ENCODE measurements around the gene APRT. TPM values are rescaled to one million over a fixed set of nuclear protein-coding genes. Genes with fewer than 3 reads are reported as not detected.

The APRT gene
- total and polyA plus RNA-seq, 10 of the 15 experiments (the other 5 are each of a cell fraction or from before 2014, with no cell fraction given) = 30.6 to 495 (median 166) TPM

GRCh38 chr16:88783391-88784073 is 28.2 kb downstream of the APRT start:
- ATAC-seq (peak; percentile 9), FAIRE-seq (no peak), DNase-seq (ENCODE audit: low read depth, low spot score) (no peak)
- H3K4me3 ChIP-seq = peak overlapping the region; percentile 80
- H3K79me2 ChIP-seq (ENCODE audit: control insufficient read depth, insufficient read depth, low read length) = peaks cover 68% of the 10 kb centered on the region
- H2AFZ ChIP-seq (ENCODE audit: control insufficient read depth, low read depth, low read length) = no peak overlapping the region; the same call in 1 of the 2 replicates
- RAD21 ChIA-PET (ENCODE audit: unreplicated experiment) = interaction anchor here (1.2 to 6.7 kb wide), 6 partner anchors 9 to 102 kb away, joined by 3 to 50 read pairs (median 6); partner anchors contain the start of gene APRT
- SMC1A ChIA-PET (ENCODE audit: uncharacterized antibody, unreplicated experiment) = interaction anchor here (1.0 to 2.1 kb wide), 8 partner anchors 13 to 422 kb away, joined by 3 to 7 read pairs (median 4); no protein-coding TSS in a partner anchor
- H3K27me3 ChIP-seq (replicated peaks in 1 of 2; ENCODE audit: control insufficient read depth in 2 of 2, insufficient read depth in 2 of 2, low read length in 1 of 2) = no peaks in the 10 kb centered on the region
- H3K4me2 ChIP-seq (ENCODE audit: control insufficient read depth, insufficient read depth) = peak overlapping the region; percentile 99
- POLR2A ChIA-PET = interaction anchor here (0.7 to 4.0 kb wide), 7 partner anchors 10 to 195 kb away, joined by 3 to 30 read pairs (median 3); partner anchors contain the start of gene APRT
- BruUV-seq (replicated peaks) = no TSS peak
- CTCF ChIA-PET = interaction anchor here (0.6 to 2.5 kb wide), 8 partner anchors 11 to 721 kb away, joined by 3 to 24 read pairs (median 3); partner anchors contain the start of gene APRT
- 1% methylated on average over 27 of the region's 27 CpGs for WGBS (ENCODE audit: insufficient coverage, insufficient replicate concordance, low lambda C conversion rate, missing lambda C conversion rate)
- peak overlapping the region; percentile 90 for H3K9ac ChIP-seq (ENCODE audit: control insufficient read depth, insufficient read depth, low read length)
- H3K9me3 ChIP-seq (replicated peaks; ENCODE audit: control insufficient read depth, insufficient read depth, low read length) = no peaks in the 10 kb centered on the region
- H3K4me1 ChIP-seq (ENCODE audit: control insufficient read depth, insufficient read depth, low read length) = peaks cover 28% of the 10 kb centered on the region
- H3K27ac ChIP-seq (ENCODE audit: control insufficient read depth, insufficient read depth) = peak overlapping the region; percentile 75
- H4K20me1 ChIP-seq (ENCODE audit: control insufficient read depth, insufficient read depth) = no peaks in the 10 kb centered on the region; the same call in 1 of the 2 replicates
- intact Hi-C loops (cut with micrococcal nuclease; ENCODE audit: unreplicated experiment) = loop anchor here (2.0 kb wide), 3 partner anchors 19 to 47 kb away; partner anchors contain the start of gene CDT1
- no peaks in the 10 kb centered on the region for H3K36me3 ChIP-seq (ENCODE audit: control insufficient read depth in 2 of 2, insufficient read depth in 2 of 2, low read length in 1 of 2)
- in situ Hi-C loops (cut with MboI) = loop anchor here (10.0 kb wide), 1 partner anchor 329 kb away; the partner anchor contains the start of gene ZFPM1
- TF ChIP-seq RUNX3 (IDR thresholded peaks at IDR 0.05; ENCODE audit: low read length) (peak; percentile 6; the same call in 1 of the 2 replicates), BACH1 (IDR thresholded peaks at IDR 0.05; ENCODE audit: borderline replicate concordance) (no peak), RAD51 (IDR thresholded peaks at IDR 0.05) (no peak), IKZF1 (conservative IDR thresholded peaks at IDR 0.05) (no peak; the same call in 1 of the 2 replicates), CUX1 (IDR thresholded peaks at IDR 0.05; ENCODE audit: insufficient replicate concordance, low read depth, low read length) (no peak), CHD2 (IDR thresholded peaks at IDR 0.05; ENCODE audit: borderline replicate concordance, low read depth, low read length) (no peak), ETV6 (conservative IDR thresholded peaks at IDR 0.05 in 1 of 2, IDR thresholded peaks at IDR 0.05 in 1 of 2; ENCODE audit: borderline replicate concordance in 1 of 2, low read depth in 1 of 2) (no peak), ASH2L (IDR thresholded peaks at IDR 0.05; ENCODE audit: borderline replicate concordance, low read depth) (no peak), SPI1 (IDR thresholded peaks at IDR 0.05; ENCODE audit: borderline replicate concordance, insufficient read depth, low read depth, low read length) (peak; percentile 16; the same call in 1 of the 2 replicates), CREM (IDR thresholded peaks at IDR 0.05; ENCODE audit: low read depth) (no peak), SUPT20H (IDR thresholded peaks at IDR 0.05; ENCODE audit: borderline replicate concordance, control insufficient read depth, low read depth, low read length) (no peak), FOXK2 (IDR thresholded peaks at IDR 0.05) (0 out of 2 replicates have a peak, but pooled peaks have one; percentile 5), RAD21 (IDR thresholded peaks at IDR 0.05; ENCODE audit: insufficient read depth, low read depth, low read length) (no peak), EGR1 (IDR thresholded peaks at IDR 0.05; ENCODE audit: borderline replicate concordance in 1 of 2, low read depth in 2 of 2, low read length in 2 of 2) (no peak), IKZF2 (IDR thresholded peaks at IDR 0.05) (peak in 1 of 2 experiments; percentile 18; a peak in 2 of 4 replicates), ELK1 (IDR thresholded peaks at IDR 0.05; ENCODE audit: low read depth, low read length) (no peak), NR2C1 (IDR thresholded peaks at IDR 0.05) (no peak)

Measured in GM12878 (cell line).